PC-9 (cell line): ENCODE data around the gene GLTP. TPM values are rescaled to one million over a fixed set of nuclear protein-coding genes. Genes with fewer than 3 reads are reported as not detected.
"Not testable (repeated sequence)": the region's sequence is repeated elsewhere in the genome, so short reads cannot be mapped to it uniquely, and the experiment has no call there.

Experiments used
- Bru-seq: library from RNA; stranded (reverse); fragments of 400-500 nt; gene quantifications from one replicate; lab custom pipeline; 2021; lab: Mats Ljungman, UMichigan
- BruChase-seq, 2 experiments: library from RNA; stranded (reverse); fragments of 400-500 nt; gene quantifications; one replicate each; lab custom pipeline; 2021; lab: Mats Ljungman, UMichigan
- BruUV-seq: library from RNA; stranded (reverse); fragments of 400-500 nt; replicated peaks from 2 replicates; lab custom pipeline; 2021; lab: Mats Ljungman, UMichigan
- CTCF ChIA-PET: fragments of 300-600 bp; sonication (Branson Sonifier 250); formaldehyde crosslinking; loops from one replicate; lab custom pipeline; 2022; ENCODE audit warnings: antibody characterized with exemption; lab: Charles Lee
- POLR2A ChIA-PET: fragments of 300-600 bp; sonication (Branson Sonifier 250); formaldehyde crosslinking; loops from one replicate; lab custom pipeline; 2022; ENCODE audit warnings: antibody characterized with exemption; ENCODE audit not compliant: unreplicated experiment; lab: Charles Lee
- DNase-seq, 2 experiments: peaks; one replicate each; pipeline versions ENCODE4 v3.0.0 to v3.0.0-alpha.2; 2015 to 2022; ENCODE audit warnings: mixed read lengths in 1 of 2
- H2AFZ ChIP-seq: fragments of 200-600 bp; sonication (generic); 2 replicates; pipeline ENCODE4 v1.8.1; 2017; ENCODE audit warnings: antibody characterized with exemption
- H3F3A ChIP-seq: fragments of 200-600 bp; sonication (generic); 2 replicates; pipeline ENCODE4 v1.8.1; 2017; ENCODE audit warnings: antibody characterized with exemption, mild to moderate bottlenecking, low read depth; ENCODE audit not compliant: insufficient read depth
- H3K27ac ChIP-seq: fragments of 200-600 bp; sonication (generic); 2 replicates; pipeline ENCODE4 v1.6.1; 2016; ENCODE audit warnings: mixed run types
- H3K27me3 ChIP-seq: fragments of 200-600 bp; sonication (generic); 2 replicates; pipeline ENCODE4 v1.6.1; 2016; ENCODE audit warnings: low read depth, mixed run types; ENCODE audit not compliant: insufficient read depth
- H3K36me3 ChIP-seq: fragments of 200-600 bp; sonication (generic); 2 replicates; pipeline ENCODE4 v1.6.1; 2016; ENCODE audit warnings: low read depth, mixed run types
- H3K4me1 ChIP-seq: fragments of 200-600 bp; sonication (generic); replicated peaks from 2 replicates; pipeline ENCODE4 v1.6.1; 2016; ENCODE audit warnings: mixed run types; ENCODE audit not compliant: insufficient read depth
- H3K4me2 ChIP-seq: fragments of 200-600 bp; sonication (generic); 2 replicates; pipeline ENCODE4 v1.6.1; 2017; ENCODE audit warnings: mixed run types
- H3K4me3 ChIP-seq: fragments of 200-600 bp; sonication (generic); 2 replicates; pipeline ENCODE4 v1.6.1; 2016; ENCODE audit warnings: mixed run types
- H3K79me2 ChIP-seq: fragments of 200-600 bp; sonication (generic); 2 replicates; pipeline ENCODE4 v1.6.1; 2017; ENCODE audit warnings: low read depth, mixed run types
- H3K9me2 ChIP-seq: fragments of 200-600 bp; sonication (generic); 2 replicates; pipeline ENCODE4 v1.8.1; 2017; ENCODE audit warnings: mild to moderate bottlenecking; ENCODE audit not compliant: insufficient read depth
- H3K9me3 ChIP-seq: fragments of 200-600 bp; sonication (generic); 2 replicates; pipeline ENCODE4 v1.8.1; 2016; ENCODE audit warnings: low read depth; ENCODE audit not compliant: insufficient read depth
- H4K20me1 ChIP-seq: fragments of 200-600 bp; sonication (generic); 2 replicates; pipeline ENCODE4 v1.8.1; 2017; ENCODE audit not compliant: insufficient read depth
- CTCF ChIP-seq: fragments of 200-600 bp; sonication (generic); conservative IDR thresholded peaks from 2 replicates; pipeline ENCODE4 v1.6.1; 2017; ENCODE audit warnings: mixed run types, antibody characterized with exemption, mild to moderate bottlenecking, moderate library complexity
- EZH2 ChIP-seq: fragments of 200-600 bp; sonication (generic); IDR thresholded peaks from 2 replicates; pipeline ENCODE4 v1.8.0; 2017; ENCODE audit warnings: antibody characterized with exemption, low read depth
- intact Hi-C: fragments of 100-400 bp; cut with micrococcal nuclease; formaldehyde crosslinking; loops from one replicate; pipeline ENCODE4 v1.10.0; 2022; ENCODE audit not compliant: unreplicated experiment
- long read RNA-seq: library from polyadenylated mRNA; stranded (forward); transcript quantifications from one replicate; pipeline ENCODE4 v2.0.0, GENCODE V29; 2022
- total RNA-seq: library from RNA; stranded (reverse); gene quantifications from 2 replicates; pipeline ENCODE4 v1.2.3, GENCODE V29; 2021

The GLTP gene
- total RNA-seq = 30.3 and 31.8 TPM in 2 replicates
- Bru-seq, nascent RNA = percentile 54 among the genes with signal in this experiment
- BruChase-seq, experiment 1, labeled RNA remaining after a 2-hour chase = percentile 58 among the genes with signal in this experiment
- percentile 76 among the genes with signal in this experiment for BruChase-seq, experiment 2, labeled RNA remaining after a 6-hour chase
- long read RNA-seq, transcript GLTP-201 (5 exons, 2,356 nt) = major isoform, 46 of 54 reads
- long read RNA-seq, partial matches to known transcripts = 3 of 54 reads
- long read RNA-seq, other reads (novel, unspliced or antisense) = 3 of 54 reads

GRCh38 chr12:109880043-109880931, at the start of gene GLTP:
TSS of gene GLTP (minus strand) at chr12:109880541. CDS start at chr12:109880374, 167 bp downstream.
- no peaks in the 10 kb centered on the region for H3K36me3 ChIP-seq
- peak within 1 kb of the TSS; percentile 89 for H3K4me2 ChIP-seq
- peak within 1 kb of the TSS; percentile 56 for H3K27ac ChIP-seq
- intact Hi-C loops = loop anchor here (1.0 kb wide), 2 partner anchors 27 to 75 kb away; no protein-coding TSS in a partner anchor
- ChIA-PET POLR2A (no interaction called here), CTCF (interaction anchor here (0.9 to 1.0 kb wide), 2 partner anchors 27 kb away, joined by 3 to 4 read pairs; no protein-coding TSS in a partner anchor)
- no peaks in the 10 kb centered on the region for H3K9me2 ChIP-seq
- H2AFZ ChIP-seq = peak within 1 kb of the TSS; percentile 89
- H3K4me1 ChIP-seq = peaks cover 88% of the 10 kb centered on the region
- no TSS peak for BruUV-seq
- H3K27me3 ChIP-seq = no peaks in the 10 kb centered on the region
- H3K9me3 ChIP-seq = no peaks in the 10 kb centered on the region
- H4K20me1 ChIP-seq = no peaks in the 10 kb centered on the region
- peaks cover 41% of the 10 kb centered on the region for H3K79me2 ChIP-seq
- H3F3A ChIP-seq = peaks cover 34% of the 10 kb centered on the region
- peak; percentile 69 to 93 for DNase-seq
- TF ChIP-seq CTCF = no peak
- no peak for TF ChIP-seq EZH2
- peak within 1 kb of the TSS; percentile 79 for H3K4me3 ChIP-seq

GRCh38 chr12:109929326-109929725, 49.0 kb upstream of the GLTP start:
- H3K4me2 ChIP-seq, H3K27ac ChIP-seq, H4K20me1 ChIP-seq, H2AFZ ChIP-seq, H3K27me3 ChIP-seq, intact Hi-C loops, DNase-seq, H3K4me1 ChIP-seq, H3K79me2 ChIP-seq, H3K9me3 ChIP-seq, H3K9me2 ChIP-seq, BruUV-seq, H3K4me3 ChIP-seq: not testable (repeated sequence)
- ChIA-PET POLR2A (interaction anchor here (0.6 kb wide), 1 partner anchor 141 kb away, joined by 3 read pairs; no protein-coding TSS in a partner anchor), CTCF (interaction anchor here (0.6 kb wide), 1 partner anchor 171 kb away, joined by 3 read pairs; no protein-coding TSS in a partner anchor)
- Histone ChIP-seq H3F3A (peaks cover 12% of the 10 kb centered on the region; the same call in 1 of the 2 replicates), H3K36me3 (0 out of 2 replicates have a peak, but pooled peaks cover 12% of the 10 kb centered on the region)

- Histone ChIP-seq H3K27me3 (no peaks in the 10 kb centered on the region), H3K79me2 (no peaks in the 10 kb centered on the region), H3K4me2 (no peak overlapping the region), H3K4me3 (no peak overlapping the region), H3K9me3 (no peaks in the 10 kb centered on the region), H4K20me1 (no peaks in the 10 kb centered on the region), H3K27ac (no peak overlapping the region), H3K4me1 (0 out of 2 replicates have a peak, but pooled peaks cover 3% of the 10 kb centered on the region), H3K9me2 (no peaks in the 10 kb centered on the region), H2AFZ (no peak overlapping the region), H3F3A (peaks cover 13% of the 10 kb centered on the region; the same call in 1 of the 2 replicates), H3K36me3 (0 out of 2 replicates have a peak, but pooled peaks cover 12% of the 10 kb centered on the region)
- intact Hi-C loops = no loop called here
- DNase-seq = no peak
- TF ChIP-seq EZH2 = no peak
- no peak for TF ChIP-seq CTCF
- ChIA-PET POLR2A (no interaction called here), CTCF (interaction anchor here (0.7 kb wide), 1 partner anchor 16 kb away, joined by 5 read pairs; no protein-coding TSS in a partner anchor)
- BruUV-seq = no TSS peak
These were observed 47.8 kb upstream of the GLTP start for GRCh38 chr12:109928058-109928656.
